Smooth muscle cell (in vitro differentiated cells): ENCODE data around the gene FGD5. TPM values are rescaled to one million over a fixed set of nuclear protein-coding genes. Genes with fewer than 3 reads are reported as not detected.

ENCODE experiments used
- DNase-seq: peaks from one replicate; lab custom pipeline; 2025; ENCODE audit not compliant: unreplicated experiment; lab: John Stamatoyannopoulos, UW
- H2AFZ ChIP-seq: fragments of 200-600 bp; sonication (generic); 2 replicates; pipeline ENCODE4 v1.6.0; 2016; ENCODE audit warnings: antibody characterized with exemption, low read depth, mild to moderate bottlenecking
- H3F3A ChIP-seq: fragments of 200-600 bp; sonication (generic); 2 replicates; pipeline ENCODE4 v1.6.0; 2017; ENCODE audit warnings: antibody characterized with exemption, low read depth
- H3K27ac ChIP-seq: fragments of 200-600 bp; sonication (generic); 2 replicates; pipeline ENCODE4 v1.5.1; 2016; ENCODE audit warnings: low read depth, mild to moderate bottlenecking
- H3K27me3 ChIP-seq: fragments of 200-600 bp; sonication (generic); 2 replicates; pipeline ENCODE4 v1.6.1; 2016; ENCODE audit warnings: low read depth, mild to moderate bottlenecking
- H3K36me3 ChIP-seq: fragments of 200-600 bp; sonication (generic); 2 replicates; pipeline ENCODE4 v1.5.1; 2016; ENCODE audit warnings: low read depth
- H3K4me1 ChIP-seq: fragments of 200-600 bp; sonication (generic); 2 replicates; pipeline ENCODE4 v1.5.1; 2016; ENCODE audit warnings: low read depth
- H3K4me2 ChIP-seq: fragments of 200-600 bp; sonication (generic); 2 replicates; pipeline ENCODE4 v1.6.0; 2016; ENCODE audit warnings: mild to moderate bottlenecking
- H3K4me3 ChIP-seq: fragments of 200-600 bp; sonication (generic); 2 replicates; pipeline ENCODE4 v1.5.1; 2016; ENCODE audit warnings: mild to moderate bottlenecking
- H3K79me2 ChIP-seq: fragments of 200-600 bp; sonication (generic); 2 replicates; pipeline ENCODE4 v1.6.0; 2016; ENCODE audit warnings: low read depth, mild to moderate bottlenecking
- H3K9ac ChIP-seq: fragments of 200-600 bp; sonication (generic); 2 replicates; pipeline ENCODE4 v1.6.0; 2016; ENCODE audit warnings: low read depth
- H3K9me3 ChIP-seq: fragments of 200-600 bp; sonication (generic); replicated peaks from 2 replicates; pipeline ENCODE4 v1.5.1; 2016; ENCODE audit warnings: low read depth
- H4K20me1 ChIP-seq: fragments of 200-600 bp; sonication (generic); 2 replicates; pipeline ENCODE4 v1.6.0; 2016; ENCODE audit warnings: low read depth
- CTCF ChIP-seq: fragments of 200-600 bp; sonication (generic); IDR thresholded peaks from 2 replicates; pipeline ENCODE4 v1.5.1; 2017; ENCODE audit warnings: borderline replicate concordance, mild to moderate bottlenecking, antibody characterized with exemption; ENCODE audit not compliant: insufficient read depth, poor library complexity, severe bottlenecking
- WGBS: methylation state at CpG from one replicate; pipeline ENCODE4 v1.1.7; 2016; ENCODE audit warnings: low lambda C conversion rate; 5-methylcytosine and 5-hydroxymethylcytosine counted together
- polyA plus RNA-seq: library from polyadenylated mRNA; unstranded; fragments of >200 nt; fragmentation: Nextera tagmentation; extraction: Ambion mirVana; gene quantifications from 2 replicates; pipeline ENCODE4 v1.2.1, GENCODE V29; 2016
- total RNA-seq: library from RNA; depleted of rRNA; stranded (reverse); fragments of >200 nt; gene quantifications from 2 replicates; pipeline ENCODE4 v1.2.3, GENCODE V29; 2014

FGD5 gene
- total and polyA plus RNA-seq, 2 experiments from 2014 or later: 0.63 to 0.71 TPM

DNA sequence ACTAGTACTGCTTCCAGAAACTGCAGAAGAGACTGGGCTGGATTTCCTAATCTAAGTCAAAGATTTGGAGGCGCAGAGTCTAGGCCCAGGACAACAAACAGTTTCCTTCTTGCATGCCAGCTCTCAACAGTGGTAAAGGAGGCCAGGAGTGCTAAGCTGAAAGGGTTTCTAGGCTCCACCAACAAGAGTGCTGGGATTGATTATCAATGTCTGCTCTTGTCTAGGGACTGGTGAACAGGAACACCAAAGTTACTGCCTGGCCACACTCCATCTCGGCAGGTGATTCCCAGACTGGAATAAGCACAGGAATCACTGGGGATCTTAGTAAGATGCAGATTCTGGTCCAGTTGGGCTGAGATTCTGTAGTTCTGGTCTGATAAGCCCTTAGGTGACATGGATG, 22.8 kb upstream of the FGD5 start:
- H3K27ac ChIP-seq: no peak overlapping the region
- H3K36me3 ChIP-seq: no peaks in the 10 kb centered on the region
- no peaks in the 10 kb centered on the region for H3K4me1 ChIP-seq
- H2AFZ ChIP-seq: no peak overlapping the region
- no peaks in the 10 kb centered on the region for H3K27me3 ChIP-seq
- H3K4me3 ChIP-seq: no peak overlapping the region
- no peaks in the 10 kb centered on the region for H4K20me1 ChIP-seq
- H3K4me2 ChIP-seq: no peak overlapping the region
- TF ChIP-seq CTCF: no peak
- H3K79me2 ChIP-seq: no peaks in the 10 kb centered on the region
- DNase-seq: no peak
- WGBS: 80% methylated on average over 2 of the region's 2 CpGs
- no peaks in the 10 kb centered on the region for H3F3A ChIP-seq
- H3K9me3 ChIP-seq: no peaks in the 10 kb centered on the region
- H3K9ac ChIP-seq: no peak overlapping the region

GRCh38 chr3:14796403-14797077, 22.2 kb upstream of the FGD5 start:
- Histone ChIP-seq H3K9ac (no peak overlapping the region), H3K27ac (no peak overlapping the region), H2AFZ (no peak overlapping the region), H3K36me3 (no peaks in the 10 kb centered on the region), H4K20me1 (no peaks in the 10 kb centered on the region), H3F3A (no peaks in the 10 kb centered on the region), H3K4me1 (no peaks in the 10 kb centered on the region), H3K4me3 (no peak overlapping the region), H3K27me3 (no peaks in the 10 kb centered on the region), H3K79me2 (no peaks in the 10 kb centered on the region), H3K9me3 (no peaks in the 10 kb centered on the region), H3K4me2 (no peak overlapping the region)
- no peak for TF ChIP-seq CTCF
- 76% methylated on average over 14 of the region's 14 CpGs for WGBS
- DNase-seq: no peak

DNA sequence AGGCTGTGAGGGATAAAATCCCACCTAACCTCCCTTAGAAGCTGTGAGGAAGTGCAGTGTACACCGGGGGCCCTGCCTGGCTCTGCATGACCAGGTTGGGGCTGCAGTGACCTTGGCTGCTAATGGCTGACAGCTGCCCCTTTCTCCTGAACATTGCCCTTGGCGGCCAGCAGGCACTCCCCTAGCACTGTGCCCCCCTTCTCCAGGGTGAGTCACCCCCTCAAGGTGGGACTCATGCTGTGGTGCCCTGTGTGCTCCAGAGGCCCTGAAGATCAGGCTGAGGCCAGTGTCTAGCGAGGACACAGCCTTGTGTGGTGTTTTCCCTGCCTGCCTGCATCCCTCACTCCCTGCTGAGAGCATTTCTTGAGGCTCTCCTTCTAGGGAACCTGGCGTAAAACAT, 21.0 kb upstream of the FGD5 start:
- no peak overlapping the region for H2AFZ ChIP-seq
- no peak overlapping the region for H3K4me2 ChIP-seq
- no peaks in the 10 kb centered on the region for H3K4me1 ChIP-seq
- no peaks in the 10 kb centered on the region for H3K9me3 ChIP-seq
- no peaks in the 10 kb centered on the region for H4K20me1 ChIP-seq
- TF ChIP-seq CTCF: no peak
- WGBS: 92% methylated on average over 4 of the region's 4 CpGs
- H3K27me3 ChIP-seq: no peaks in the 10 kb centered on the region
- no peaks in the 10 kb centered on the region for H3F3A ChIP-seq
- no peak overlapping the region for H3K4me3 ChIP-seq
- no peak overlapping the region for H3K27ac ChIP-seq
- no peaks in the 10 kb centered on the region for H3K36me3 ChIP-seq
- H3K79me2 ChIP-seq: no peaks in the 10 kb centered on the region
- no peak overlapping the region for H3K9ac ChIP-seq
- no peak for DNase-seq

GRCh38 chr3:14798231-14798630, 20.5 kb upstream of the FGD5 start:
- no peak for DNase-seq

More at GRCh38 chr3:14798231-14798630, 20.5 kb upstream of the FGD5 start:
- H4K20me1 ChIP-seq: no peaks in the 10 kb centered on the region
- no peaks in the 10 kb centered on the region for H3F3A ChIP-seq
- no peak overlapping the region for H3K4me2 ChIP-seq
- no peak for TF ChIP-seq CTCF
- no peak overlapping the region for H2AFZ ChIP-seq
- H3K36me3 ChIP-seq: no peaks in the 10 kb centered on the region
- H3K4me1 ChIP-seq: no peaks in the 10 kb centered on the region
- H3K9ac ChIP-seq: no peak overlapping the region
- H3K79me2 ChIP-seq: no peaks in the 10 kb centered on the region
- H3K27me3 ChIP-seq: no peaks in the 10 kb centered on the region
- H3K27ac ChIP-seq: no peak overlapping the region
- 93% methylated on average over 6 of the region's 6 CpGs for WGBS
- H3K4me3 ChIP-seq: no peak overlapping the region
- no peaks in the 10 kb centered on the region for H3K9me3 ChIP-seq
